Cerebellar cortex (tissue), 1 donor: ENCODE results near the gene ETNK2.
A peak's percentile ranks its signal among the peaks of the same experiment; 100 is the strongest.

ENCODE experiments used
- DNase-seq: peaks from one replicate; pipeline ENCODE4 v3.0.0-alpha.2; 2015; ENCODE audit warnings: low spot score

Gene ETNK2

GRCh38 chr1:204177133-204177532 is 25.3 kb upstream of the ETNK2 start:
- DNase-seq: no peak

GRCh38 chr1:204176049-204176448 is 24.2 kb upstream of the ETNK2 start:
- no peak for DNase-seq

DNA sequence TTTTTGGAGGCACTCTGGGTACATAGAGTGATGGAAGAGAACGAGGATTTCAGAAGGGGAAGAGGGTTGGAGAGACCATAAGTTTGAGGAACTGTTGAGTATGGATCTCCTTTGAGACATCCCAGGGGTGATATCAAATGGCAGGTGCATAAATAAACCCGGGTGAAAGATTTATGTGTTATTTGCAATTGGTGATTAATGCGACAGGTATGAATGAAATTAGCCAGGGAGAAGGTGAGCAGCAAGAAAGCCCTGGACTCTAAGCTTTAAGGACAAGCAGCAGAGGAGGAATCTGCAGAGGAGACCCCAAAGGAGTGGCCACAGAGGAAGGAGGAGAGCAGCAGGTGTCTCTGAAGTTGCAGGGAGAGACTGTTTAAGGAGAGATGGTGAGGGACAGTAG is 23.1 kb upstream of the ETNK2 start:
- DNase-seq: no peak

GRCh38 chr1:204172404-204173029 is 20.7 kb upstream of the ETNK2 start:
- DNase-seq: no peak

GRCh38 chr1:204171751-204172178 is 19.9 kb upstream of the ETNK2 start:
- DNase-seq: no peak

GRCh38 chr1:204170494-204171155 is 18.8 kb upstream of the ETNK2 start:
- DNase-seq: no peak

GRCh38 chr1:204169858-204170257 is 18.0 kb upstream of the ETNK2 start:
- no peak for DNase-seq

GRCh38 chr1:204167730-204168129 is 15.9 kb upstream of the ETNK2 start:
- no peak for DNase-seq

- no peak for DNase-seq
Measured at GRCh38 chr1:204166219-204166618, 14.4 kb upstream of the ETNK2 start, which contains the start of gene REN. Gene REN, minus strand, starts transcription at chr1:204166337. Its CDS starts 44 bp downstream, at chr1:204166293.

GRCh38 chr1:204162494-204163074 is 10.7 kb upstream of the ETNK2 start:
- peak; percentile 76 for DNase-seq

DNA sequence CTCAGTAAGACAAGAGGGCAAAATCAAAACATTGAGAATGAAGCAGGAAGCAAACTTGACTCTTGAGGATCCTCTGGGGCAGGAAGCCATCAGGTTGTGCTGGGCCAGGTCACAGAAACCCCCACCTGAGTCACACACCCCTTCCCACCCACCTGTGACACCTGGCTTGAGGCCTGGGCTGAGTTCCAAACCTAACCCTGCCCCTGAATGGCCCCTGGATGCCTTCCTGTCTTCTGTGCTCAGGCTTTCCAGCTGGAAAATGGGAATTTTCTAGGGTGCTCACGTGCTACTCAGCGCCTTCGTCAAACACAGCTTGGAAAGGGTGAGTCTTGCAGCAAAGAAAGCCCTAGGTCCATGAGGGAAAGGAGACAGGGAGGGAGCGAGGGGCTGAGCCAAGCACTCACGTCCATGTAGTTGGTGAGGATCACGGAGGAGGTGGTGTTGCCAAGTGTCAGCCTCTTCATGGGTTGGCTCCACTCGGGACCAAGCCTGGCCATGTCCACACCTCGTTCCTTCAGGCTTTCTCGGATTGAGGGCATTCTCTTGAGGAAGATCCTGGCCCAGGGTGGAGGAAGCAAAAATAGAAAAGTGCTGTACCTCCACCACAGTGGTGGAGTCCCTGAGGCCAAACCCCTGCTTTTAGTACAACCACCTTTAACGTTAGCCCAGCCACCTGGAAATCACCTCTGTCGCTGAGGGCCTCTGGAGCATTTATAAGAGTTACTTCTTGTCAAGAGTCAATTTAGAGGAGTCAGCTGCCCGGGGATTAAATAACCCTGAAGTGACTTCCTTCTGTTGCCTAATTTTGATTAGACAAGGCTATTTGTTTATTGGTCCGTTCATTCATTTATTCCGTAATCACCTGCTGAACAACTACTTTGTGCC is 10.0 kb upstream of the ETNK2 start:
- no peak for DNase-seq

DNA sequence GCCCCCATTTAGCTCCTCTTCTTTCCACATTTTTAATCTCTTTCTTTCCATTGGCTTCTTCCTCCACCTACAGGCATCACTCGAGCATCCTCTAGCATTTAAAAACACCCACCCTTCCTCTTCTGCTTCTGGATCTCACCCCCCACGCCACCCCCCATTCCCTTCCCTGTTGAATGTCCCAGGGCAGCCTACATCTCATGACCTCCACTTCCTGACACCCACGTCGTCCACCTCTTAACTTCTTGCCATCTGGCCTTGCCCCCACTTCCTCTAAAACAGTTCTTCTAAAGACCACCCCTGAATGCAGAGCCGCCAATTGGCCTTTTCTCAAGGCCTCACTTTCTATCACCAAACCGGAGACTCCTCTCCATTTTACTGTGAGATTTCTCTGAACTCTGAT is 6.1 kb upstream of the ETNK2 start:
- no peak for DNase-seq

- no peak for DNase-seq
Measured at GRCh38 chr1:204155881-204156280, 4.0 kb upstream of the ETNK2 start.

- no peak for DNase-seq
Measured at GRCh38 chr1:204154568-204155255, 2.9 kb upstream of the ETNK2 start.

GRCh38 chr1:204153667-204154066 is 1.8 kb upstream of the ETNK2 start:
- no peak for DNase-seq

DNA sequence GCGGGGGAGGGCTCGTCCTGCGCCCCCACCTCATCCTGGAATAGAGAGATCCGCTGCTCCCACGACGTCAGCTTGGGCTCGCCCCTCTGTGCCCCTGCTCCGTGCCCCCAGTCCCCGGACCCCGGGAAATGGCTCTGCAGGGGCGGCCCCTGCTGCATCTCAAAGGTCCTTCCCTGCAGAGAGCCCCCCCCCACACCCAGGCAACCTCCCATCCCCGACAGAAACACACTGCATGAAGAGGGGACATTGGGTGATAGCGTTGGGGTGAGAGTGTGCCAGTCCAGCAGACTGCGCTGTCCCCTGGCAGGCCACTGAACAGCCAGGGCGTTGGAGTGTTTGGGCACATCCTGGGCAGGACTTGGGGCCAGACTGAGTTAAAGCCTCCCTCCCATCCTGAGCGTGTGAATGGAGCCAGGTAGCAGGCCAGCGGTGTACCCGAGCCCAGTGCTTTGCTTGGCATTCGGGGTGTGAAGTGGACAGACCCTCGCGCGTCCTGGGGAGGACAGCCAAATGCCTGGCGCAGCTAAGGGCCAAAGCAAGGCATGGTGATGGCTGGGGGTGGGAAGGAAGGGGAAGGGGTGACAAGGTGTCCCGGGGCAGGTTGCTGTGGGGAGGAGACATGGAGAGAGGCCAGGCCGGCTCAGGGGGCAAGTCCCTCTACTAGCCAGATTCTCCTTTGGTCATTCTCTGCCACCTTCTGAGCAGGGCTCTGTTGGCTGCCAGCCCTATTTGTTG is 633 bp upstream of the ETNK2 start:
- DNase-seq: no peak

GRCh38 chr1:204150702-204151551 is 917 bp downstream of the ETNK2 start:
- no peak for DNase-seq

GRCh38 chr1:204149635-204150565 is 1.9 kb downstream of the ETNK2 start:
- no peak for DNase-seq

DNA sequence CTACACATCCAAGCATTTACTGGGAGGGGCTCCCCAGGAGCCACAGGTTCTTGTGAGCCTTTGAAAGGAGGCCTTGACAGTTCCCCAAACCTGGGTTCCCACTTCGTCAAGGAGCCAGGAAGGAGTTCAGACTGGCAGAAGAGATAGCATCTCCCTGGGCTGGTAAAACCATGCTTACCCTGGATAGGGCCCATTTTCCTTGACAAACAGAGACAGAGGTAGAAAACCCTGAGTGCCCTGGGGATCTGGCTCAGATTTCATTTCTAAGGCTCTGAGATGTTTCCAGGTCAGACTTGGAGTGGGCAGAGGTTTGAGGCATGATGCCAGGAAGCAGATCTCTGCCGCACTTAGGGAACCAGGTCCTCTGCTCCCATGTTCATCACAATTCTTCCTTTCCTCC is 2.7 kb downstream of the ETNK2 start:
- DNase-seq: no peak
